HG03354 (cell line): ENCODE data around the gene RELL2.
"Not testable (repeated sequence)": the region's sequence is repeated elsewhere in the genome, so short reads cannot be mapped to it uniquely, and the experiment has no call there.

Experiments used
- ATAC-seq: cut with Tn5 transposase; IDR thresholded peaks from one replicate; pipeline ENCODE4 v1.9.1; 2021; ENCODE audit warnings: mild to moderate bottlenecking; ENCODE audit not compliant: unreplicated experiment, poor library complexity, severe bottlenecking

The RELL2 gene, protein sequence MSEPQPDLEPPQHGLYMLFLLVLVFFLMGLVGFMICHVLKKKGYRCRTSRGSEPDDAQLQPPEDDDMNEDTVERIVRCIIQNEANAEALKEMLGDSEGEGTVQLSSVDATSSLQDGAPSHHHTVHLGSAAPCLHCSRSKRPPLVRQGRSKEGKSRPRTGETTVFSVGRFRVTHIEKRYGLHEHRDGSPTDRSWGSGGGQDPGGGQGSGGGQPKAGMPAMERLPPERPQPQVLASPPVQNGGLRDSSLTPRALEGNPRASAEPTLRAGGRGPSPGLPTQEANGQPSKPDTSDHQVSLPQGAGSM

DNA sequence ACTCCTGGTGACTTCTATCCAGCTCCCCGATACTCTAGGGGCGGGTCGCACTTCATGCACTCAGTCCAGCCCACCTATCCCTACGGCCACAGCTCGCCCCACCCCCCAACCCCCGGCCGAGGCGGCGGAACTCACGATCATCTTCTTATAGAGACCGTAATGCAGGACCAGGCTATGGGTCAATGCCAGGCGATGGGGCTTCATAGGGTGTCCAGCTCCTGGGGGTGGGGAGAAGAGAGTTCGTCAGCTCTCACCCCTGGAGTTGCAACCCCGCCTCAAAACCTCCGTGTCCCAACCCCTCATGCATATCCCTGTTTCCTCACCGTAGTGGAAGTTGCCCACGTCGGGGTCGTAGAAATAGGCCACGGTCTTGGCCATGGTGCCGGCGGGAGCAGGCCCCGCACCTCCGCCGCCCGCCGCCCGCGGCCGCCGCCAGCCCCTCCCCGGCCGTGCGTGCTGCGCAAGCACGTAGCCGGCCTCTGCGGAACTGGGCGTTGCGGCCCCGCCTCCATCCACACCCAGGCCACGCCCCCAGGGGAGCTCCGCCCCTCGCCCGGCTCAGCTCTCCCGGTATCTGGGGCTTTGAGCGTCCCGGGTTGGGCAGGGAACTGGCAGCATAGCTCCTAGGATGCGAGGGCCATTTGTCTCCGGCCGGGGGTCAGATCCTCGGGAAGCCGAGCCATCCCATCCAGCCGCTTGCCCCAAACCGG lies at the start of gene RELL2, which contains the start of gene HDAC3:
Gene RELL2, plus strand, starts transcription at position 585 of the 710 bp plus-strand sequence. CDS start 1,229 bp downstream, outside the sequence.
Gene HDAC3, minus strand, starts transcription at position 437 of the 710 bp plus-strand sequence. Its CDS starts 59 bp downstream, at position 378.
- peak; percentile 82 for ATAC-seq

DNA sequence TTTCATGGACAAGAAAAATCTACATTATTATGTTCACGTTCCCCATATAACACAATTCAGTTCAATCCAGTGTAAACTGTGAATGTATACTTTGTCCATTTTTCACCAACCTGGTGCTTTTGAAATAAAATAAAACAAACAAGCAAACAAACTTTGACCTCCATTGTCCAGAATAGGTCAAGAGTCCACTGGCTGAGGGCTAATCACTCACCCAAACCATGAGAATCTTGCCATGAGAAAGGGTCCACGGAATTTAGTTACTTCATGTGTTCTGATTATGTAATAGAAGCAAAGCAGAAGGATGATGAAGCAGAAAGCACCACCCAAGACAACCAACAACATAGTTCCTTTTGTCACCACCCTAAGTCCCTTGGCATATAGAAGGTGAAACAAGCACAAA lies 46.7 kb upstream of the RELL2 start:
- ATAC-seq = no peak

DNA sequence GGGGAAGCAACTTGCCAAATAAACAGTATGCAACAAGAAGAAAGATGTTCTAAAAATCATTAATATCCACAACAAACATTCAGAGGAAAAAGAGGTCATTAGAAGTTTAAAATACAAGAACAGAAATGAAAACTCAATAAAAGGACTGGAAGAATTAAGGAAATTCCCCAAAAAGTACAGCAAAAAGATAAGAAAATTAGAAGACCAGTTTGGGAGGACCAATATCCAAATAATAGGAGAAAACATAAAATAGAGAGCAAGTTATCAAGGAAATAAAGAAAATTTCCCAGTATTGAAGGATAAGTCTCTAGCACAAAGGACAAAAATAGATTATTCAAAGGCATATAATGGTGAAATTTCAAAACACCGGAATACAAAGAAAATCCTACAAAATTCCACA lies 39.9 kb upstream of the RELL2 start:
- ATAC-seq = no peak

DNA sequence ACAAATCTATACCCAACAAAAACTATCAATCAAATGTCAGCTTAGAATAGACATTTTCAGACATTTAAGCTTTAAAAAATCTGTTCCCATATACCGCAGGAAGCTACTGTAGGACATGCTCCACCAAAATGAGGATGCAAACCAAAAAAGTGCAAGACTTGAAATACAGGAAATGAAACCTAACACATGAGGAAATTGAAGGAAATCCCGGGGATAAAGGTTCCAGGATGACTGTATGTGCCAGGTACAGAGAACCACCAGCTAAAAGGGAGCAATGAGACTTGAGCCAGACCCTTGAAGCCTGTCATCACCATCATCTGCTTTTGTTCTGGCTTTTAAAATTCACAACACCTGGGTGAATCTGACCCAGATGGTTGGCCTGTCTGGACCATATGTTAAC lies 39.4 kb upstream of the RELL2 start:
- no peak for ATAC-seq

DNA sequence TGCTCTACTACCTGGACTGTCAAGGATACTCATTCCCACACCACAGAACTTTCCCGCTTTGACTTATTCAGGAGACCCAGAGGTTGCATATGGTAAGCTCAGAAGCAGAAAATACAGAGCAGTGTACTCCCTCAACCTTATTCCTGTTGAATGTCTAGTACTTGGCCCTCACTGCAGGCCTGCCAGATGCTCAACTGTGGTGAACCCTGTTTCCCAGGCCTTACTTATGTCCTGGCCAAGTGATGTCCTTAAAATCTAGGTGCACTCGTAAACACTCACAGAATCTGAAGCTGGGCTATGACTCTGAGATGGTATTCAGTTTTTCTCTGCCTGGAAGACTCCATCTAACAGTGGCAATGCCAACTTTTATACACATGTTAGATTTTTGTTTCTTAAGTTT lies 39.0 kb upstream of the RELL2 start:
- ATAC-seq = no peak

DNA sequence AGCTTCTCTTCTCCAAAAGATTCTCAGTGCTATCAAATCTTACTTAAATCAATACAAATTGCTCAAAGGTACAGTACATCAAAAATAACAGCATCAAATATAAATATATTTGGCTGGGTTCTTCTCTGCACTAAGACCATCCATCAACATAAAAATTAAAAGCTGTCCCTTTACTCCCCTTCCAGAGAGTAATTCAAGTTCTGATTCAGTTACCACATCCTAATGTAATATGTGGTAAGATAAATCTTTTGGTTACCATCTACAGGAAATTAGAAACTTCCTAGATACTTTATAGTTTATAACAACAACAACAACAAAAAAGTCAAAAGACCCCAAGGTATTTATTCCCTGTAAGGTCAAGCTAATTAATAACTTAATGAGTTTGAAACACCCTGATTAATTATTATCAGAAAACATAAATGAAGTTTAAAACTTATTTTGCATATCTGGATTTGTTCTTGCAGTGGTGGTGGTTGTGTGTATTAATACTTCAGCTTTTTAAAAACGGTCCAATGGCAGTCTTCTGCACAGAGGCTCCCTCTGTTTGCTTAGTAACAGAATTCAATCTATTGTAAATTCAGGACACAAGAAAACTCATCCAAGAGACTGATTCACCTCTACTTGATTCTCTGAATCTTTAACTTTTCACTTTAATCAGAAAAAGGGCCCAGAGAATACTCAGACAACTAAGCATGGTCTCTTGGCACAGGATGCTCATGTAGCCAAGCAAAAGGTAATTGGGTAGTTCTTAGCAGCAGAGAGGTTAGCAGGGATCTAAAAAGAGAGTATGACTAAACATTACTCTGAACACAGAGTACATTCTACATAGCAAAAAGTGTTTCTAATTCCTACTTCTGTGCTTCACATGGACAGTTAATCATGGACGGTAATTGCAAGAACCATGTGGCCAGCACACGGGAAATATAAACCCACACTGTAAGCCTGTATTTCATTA lies 38.1 kb upstream of the RELL2 start:
- ATAC-seq = peak; percentile 56

DNA sequence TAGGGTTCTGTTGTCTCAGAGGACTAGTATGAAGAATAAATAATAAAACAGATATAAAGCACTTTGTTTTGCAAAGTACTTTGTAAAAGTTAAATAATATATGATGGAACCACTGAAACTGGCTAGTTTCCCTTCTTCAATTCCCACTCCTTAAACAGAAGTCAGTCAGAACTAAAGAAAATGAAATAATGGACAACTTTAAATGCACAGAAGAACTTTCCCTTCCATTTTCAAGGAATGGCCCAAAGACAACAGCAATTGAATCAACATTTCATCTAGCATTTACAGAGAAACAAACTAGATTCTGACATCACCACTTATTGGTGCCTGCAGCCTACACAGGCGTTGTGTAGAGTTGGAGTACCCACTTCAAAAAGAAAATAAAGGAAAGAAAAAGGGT lies 34.2 kb upstream of the RELL2 start:
- ATAC-seq = no peak

DNA sequence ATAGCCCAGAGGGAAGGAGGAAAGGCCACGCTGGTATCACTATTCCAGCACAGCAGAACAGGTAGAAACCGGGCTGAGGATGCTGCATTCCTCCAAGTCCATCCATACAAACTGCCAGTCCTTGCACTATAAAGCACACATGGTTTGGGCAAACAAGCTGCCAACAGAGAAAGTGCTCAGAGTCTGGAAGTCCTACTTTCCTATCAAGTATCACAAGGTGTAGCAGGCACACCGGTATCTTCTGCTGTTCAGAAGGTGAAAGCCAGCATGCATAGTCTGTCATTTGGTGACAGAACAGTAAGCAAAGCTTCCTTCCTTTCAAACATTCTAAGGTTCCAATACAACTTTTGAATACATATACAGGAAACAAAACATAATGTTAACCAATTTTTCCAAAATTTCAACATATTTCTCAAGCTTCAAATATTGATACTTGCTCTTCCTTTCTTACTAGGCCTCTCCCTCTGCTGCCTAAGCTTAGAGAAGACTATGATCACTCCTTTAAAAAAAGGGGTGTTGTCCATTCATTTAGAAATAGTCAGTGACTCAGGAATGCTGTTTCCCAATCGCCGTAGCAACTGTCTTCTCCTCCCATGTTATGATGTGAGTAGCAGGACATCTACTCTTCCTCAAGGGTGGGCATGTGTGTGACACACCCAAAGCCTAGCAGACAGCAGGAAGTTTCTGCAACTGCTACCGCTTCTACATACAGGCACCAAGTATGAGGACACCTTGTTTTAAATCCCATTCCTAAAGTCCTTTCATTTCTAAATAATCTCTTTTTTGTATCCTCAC lies 32.7 kb upstream of the RELL2 start:
- no peak for ATAC-seq

DNA sequence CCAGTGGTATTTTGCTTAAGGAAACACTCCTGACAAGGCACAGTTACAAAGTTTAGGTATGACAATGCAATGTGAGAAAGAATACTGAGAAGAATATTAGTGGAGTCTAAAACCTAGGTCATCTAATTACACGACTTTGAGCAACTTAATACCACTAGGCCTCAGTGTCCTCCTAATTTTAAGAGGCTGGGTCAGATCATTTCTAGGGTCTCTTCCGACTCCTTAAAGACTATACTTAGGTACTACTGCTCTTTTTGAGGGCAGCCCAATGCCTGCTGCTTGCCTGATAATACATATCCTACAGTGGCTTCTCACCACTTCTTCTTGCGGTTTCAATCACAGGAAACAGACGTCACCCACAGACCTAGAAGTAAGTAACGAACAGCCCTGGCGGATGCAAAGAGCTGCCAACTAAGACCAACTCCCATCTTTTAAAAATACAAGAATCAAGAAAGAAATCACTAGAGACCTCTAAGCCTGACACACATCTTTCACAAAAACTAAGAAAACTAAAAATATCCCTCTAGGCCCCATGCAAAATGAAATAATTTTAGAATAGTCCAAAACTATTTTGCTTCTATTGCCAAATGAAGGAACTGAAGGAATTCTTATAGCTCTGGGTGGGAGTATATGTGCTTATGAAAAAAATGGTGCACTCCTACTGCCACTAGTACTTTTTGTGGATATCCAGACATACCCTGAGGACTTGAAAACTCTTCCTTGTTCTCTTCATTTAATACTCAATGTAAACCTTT lies 31.1 kb upstream of the RELL2 start:
- peak; percentile 98 for ATAC-seq

DNA sequence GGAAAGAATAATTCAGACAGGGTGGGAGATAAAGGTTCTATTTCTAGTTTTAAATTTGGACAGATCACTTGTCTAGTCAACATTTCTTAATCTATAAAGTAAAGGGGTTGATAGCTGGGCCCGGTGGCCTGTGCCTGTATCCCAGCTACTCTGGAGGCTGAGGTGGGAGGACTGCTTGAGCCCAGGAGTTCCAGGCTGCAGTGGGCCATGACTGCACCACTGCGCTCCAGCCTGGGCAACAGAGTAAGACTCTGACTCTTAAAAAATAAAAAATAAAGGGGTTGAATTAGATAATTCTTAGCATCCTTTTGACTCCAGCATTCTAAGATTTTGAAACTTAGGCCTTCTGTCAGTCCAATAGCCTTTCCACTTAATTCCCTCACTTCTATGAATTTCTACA lies 28.8 kb upstream of the RELL2 start:
- ATAC-seq = no peak

DNA sequence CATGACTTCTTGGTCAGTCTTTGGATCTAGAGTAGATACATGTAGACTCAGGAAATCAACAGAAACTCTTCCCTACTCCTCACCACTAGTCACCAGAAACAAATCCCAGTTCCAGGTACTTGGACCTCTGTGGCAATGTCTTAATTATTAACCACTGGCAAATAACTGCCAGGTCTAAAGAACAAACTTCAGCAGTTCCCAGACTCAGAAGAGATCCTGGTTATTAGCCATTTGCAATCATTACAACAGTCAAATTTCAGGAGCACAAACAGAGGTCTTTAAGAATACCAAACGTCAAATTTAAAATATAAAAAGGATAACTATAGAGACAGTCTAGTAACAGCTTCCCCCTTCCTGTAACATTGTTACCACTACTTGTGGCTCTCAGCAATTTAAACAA lies 28.2 kb upstream of the RELL2 start:
- ATAC-seq = no peak

DNA sequence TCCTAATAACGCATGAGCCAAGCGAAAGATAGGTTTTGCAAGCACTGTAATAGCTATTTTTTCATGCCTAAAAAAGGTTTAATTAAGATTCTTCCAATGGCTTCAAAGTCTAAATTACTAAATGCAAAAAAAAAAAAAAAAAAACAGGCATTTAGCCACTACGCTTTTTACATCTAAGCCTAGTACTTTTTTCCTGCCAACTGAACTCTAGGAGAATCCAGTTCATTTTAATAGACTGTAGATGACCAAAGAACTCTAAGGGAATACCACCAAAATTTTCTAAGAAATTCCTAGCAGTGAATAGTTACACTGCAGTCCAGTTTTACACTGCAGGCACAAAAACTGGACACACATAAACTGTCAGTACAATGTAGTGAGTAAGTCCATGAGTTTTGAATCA lies 27.8 kb upstream of the RELL2 start:
- no peak for ATAC-seq

DNA sequence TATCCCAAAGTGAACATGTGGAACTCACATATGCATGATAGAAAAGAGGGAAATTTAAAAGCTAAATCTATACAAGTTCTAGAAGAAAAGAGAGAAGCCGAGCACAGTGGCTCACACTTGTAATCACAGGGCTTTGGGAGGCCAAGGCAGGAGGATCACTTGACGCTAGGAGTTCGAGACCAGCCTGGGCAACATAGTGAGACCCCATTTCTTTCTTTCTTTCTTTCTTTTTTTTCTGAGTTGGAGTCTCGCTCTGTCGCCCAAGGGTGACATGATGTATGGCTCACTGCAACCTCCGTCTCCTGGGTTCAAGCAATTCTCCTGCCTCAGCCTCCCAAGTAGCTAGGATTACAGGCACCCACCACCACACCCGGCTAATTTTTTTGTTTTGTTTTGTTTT lies 26.9 kb upstream of the RELL2 start:
- ATAC-seq = not testable (repeated sequence)

DNA sequence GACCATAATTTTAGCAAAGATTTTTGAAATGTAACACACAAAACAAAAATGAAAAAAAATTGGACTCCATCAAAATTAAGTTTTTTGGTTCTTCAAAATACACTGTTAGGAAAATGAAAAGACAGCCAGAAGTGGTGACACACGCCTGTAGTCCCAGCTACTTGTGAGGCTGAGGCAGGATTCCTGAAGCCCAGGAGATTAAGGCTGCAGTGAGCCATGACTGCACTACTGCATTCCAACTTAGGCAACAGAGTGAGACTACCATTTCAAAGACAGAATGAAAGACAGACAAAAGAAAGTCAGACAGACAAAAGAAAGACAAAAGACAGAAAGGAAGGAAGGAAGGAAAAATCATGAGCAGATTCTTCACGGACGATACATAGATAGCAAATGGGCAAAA lies 25.5 kb upstream of the RELL2 start:
- ATAC-seq = no peak

DNA sequence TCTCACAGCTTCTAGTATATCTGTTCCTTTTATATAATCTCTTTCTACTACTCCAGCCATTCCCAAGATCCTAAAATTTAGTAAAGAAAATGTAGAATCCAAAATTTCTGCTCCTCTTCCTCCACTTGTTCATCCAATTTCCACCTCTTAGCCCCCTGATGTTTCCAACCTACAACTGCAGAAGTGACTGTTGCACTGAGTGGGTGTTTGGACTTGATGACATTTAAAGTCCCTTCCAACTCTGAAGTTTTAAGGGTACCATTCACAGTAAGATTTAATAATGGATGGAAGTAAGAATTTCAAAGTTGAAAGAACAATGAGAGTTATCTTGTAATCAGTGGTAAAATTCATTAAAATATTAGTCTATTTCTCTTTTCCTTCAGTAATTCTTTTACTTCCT lies 23.5 kb upstream of the RELL2 start:
- no peak for ATAC-seq

DNA sequence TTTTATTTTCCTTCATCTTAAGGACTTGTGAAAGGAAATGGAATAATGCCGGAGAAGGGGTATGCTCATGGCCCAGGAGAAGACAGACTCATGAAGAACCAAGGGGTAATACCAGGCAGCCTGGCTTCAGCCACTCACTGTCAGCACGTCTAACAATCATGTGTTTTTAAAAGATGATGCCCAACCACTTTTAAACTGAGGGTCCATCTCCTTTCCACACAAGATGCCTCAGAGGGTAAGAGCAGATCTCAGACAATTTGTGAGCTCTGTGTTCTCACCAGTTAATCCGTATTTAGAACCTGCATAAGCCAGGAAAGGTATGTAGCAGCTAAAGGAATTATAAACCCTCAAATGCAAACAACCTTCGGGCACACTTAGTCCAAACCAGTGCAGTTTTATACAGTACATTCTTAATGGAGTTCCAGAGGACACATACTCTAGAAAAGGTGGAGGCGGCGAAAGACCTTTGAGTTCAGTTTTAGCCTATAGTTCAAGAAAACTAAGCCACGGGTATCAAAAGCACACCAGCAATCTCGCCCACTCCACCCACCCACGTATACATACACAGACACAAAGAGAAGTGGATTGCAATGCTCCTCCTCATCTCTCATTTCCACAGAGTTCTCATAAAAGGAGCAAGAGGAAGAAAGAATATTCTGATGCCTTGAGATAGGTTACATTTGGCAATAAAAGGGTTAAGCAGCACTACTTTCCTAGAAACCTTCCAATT lies 20.6 kb upstream of the RELL2 start:
- no peak for ATAC-seq

DNA sequence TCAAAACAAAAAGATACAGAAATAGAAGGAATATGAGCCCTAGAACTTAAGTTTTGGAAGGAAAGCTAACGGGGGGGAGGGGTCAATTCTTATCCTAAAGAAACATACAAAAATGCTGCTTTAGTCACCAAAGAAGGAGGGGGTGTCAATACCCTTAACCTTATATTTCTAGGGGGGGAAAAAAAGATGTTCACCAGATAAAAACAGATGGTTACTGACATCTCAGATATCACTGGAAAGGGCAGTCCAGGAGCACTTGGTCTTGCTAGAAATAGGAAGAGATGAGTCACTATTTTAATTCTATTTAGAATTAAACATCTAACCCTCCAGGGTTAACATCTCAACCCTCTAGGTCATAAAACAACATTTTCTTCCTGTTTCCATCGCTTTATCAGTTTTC lies 19.7 kb upstream of the RELL2 start:
- no peak for ATAC-seq

DNA sequence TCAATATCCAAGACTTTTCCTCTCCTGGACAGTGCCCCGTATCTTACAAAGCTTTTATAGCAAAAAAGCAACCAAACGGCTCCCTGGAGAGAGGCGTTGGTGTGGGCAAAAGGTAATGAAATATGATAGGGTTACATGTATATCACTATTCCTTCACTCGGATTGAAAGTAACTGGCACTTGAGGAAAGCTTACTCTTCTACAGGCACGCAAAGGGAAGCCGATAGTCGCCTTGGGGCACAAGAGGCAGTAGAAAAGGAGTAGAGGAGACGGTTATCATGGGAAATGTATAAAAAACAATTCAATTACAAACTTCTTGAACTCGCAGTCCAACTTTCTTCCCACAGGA lies 19.1 kb upstream of the RELL2 start:
- no peak for ATAC-seq
